Adrenal gland (tissue), 5 donors: Measurements from ENCODE around the gene MEX3A.

ENCODE experiments used
- POLR2A ChIP-seq, 2 donors: fragments of 450-650 bp; IDR thresholded peaks; one replicate each; pipeline ENCODE4 v1.6.1; 2017; ENCODE audit warnings: antibody characterized with exemption in 2 of 2, mild to moderate bottlenecking in 2 of 2, moderate library complexity in 1 of 2
- TF ChIP-seq, protein P1 (sequence below), 6 experiments: fragments of 450-650 bp in 4 of 6; fragments of 200-600 bp in 2 of 6; sonication (generic) in 1 of 6; IDR thresholded peaks; 1 replicate in 5 of 6; 2 replicates in 1 of 6; pipeline versions ENCODE4 v1.5.1 to v1.8.0; 2016 to 2021; ENCODE audit warnings: antibody characterized with exemption in 6 of 6, mild to moderate bottlenecking in 2 of 6, moderate library complexity in 1 of 6
- donor health status: DM: no; HTN: no; CAD: no.

DNA sequence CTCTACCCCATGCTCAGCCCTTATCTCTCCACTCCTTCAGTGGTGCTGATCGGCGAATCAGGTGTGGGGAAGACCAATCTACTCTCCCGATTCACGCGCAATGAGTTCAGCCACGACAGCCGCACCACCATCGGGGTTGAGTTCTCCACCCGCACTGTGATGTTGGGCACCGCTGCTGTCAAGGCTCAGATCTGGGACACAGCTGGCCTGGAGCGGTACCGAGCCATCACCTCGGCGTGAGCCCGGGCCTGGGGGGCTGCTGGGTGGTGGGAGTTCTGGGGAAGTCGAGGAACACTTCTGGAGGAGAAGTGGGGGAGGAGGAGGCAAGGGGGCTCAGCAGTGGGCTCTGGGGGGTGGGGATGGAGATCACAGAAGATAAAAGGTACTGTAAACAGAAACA is 16.4 kb downstream of the MEX3A start:
- TF ChIP-seq, protein P1, sequence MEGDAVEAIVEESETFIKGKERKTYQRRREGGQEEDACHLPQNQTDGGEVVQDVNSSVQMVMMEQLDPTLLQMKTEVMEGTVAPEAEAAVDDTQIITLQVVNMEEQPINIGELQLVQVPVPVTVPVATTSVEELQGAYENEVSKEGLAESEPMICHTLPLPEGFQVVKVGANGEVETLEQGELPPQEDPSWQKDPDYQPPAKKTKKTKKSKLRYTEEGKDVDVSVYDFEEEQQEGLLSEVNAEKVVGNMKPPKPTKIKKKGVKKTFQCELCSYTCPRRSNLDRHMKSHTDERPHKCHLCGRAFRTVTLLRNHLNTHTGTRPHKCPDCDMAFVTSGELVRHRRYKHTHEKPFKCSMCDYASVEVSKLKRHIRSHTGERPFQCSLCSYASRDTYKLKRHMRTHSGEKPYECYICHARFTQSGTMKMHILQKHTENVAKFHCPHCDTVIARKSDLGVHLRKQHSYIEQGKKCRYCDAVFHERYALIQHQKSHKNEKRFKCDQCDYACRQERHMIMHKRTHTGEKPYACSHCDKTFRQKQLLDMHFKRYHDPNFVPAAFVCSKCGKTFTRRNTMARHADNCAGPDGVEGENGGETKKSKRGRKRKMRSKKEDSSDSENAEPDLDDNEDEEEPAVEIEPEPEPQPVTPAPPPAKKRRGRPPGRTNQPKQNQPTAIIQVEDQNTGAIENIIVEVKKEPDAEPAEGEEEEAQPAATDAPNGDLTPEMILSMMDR (IDR thresholded peaks at IDR 0.05), result no peak
- no peak for TF ChIP-seq POLR2A (IDR thresholded peaks at IDR 0.05)
